HG03159 (cell line): ENCODE results near the gene LCMT2.

Experiments
- ATAC-seq: cut with Tn5 transposase; IDR thresholded peaks from one replicate; pipeline ENCODE4 v1.9.1; 2021; ENCODE audit warnings: mild to moderate bottlenecking, moderate library complexity; ENCODE audit not compliant: unreplicated experiment

LCMT2 gene

GRCh38 chr15:43276563-43277200 lies 53.7 kb downstream of the LCMT2 start:
- no peak for ATAC-seq

- no peak for ATAC-seq
These were observed 54.4 kb downstream of the LCMT2 start for GRCh38 chr15:43275740-43276562.

- ATAC-seq = no peak
These were observed 56.2 kb downstream of the LCMT2 start for GRCh38 chr15:43274136-43274535.
